Neutrophil (primary cell): ENCODE measurements around the gene DAB2.

Source experiments
- H3K27ac ChIP-seq: fragments of 200-600 bp; sonication (generic); 2 replicates; pipeline ENCODE4 v1.5.1; 2016; ENCODE audit warnings: mild to moderate bottlenecking, moderate library complexity
- H3K27me3 ChIP-seq: fragments of 200-600 bp; sonication (generic); 2 replicates; pipeline ENCODE4 v1.6.0; 2016; ENCODE audit warnings: mild to moderate bottlenecking
- H3K36me3 ChIP-seq: fragments of 200-600 bp; sonication (generic); 2 replicates; pipeline ENCODE4 v1.5.1; 2017
- H3K4me1 ChIP-seq, 2 experiments: fragments of 200-600 bp in 1 of 2; sonication (generic) in 1 of 2; 1 replicate in 1 of 2; 2 replicates in 1 of 2; pipeline versions ENCODE4 v1.5.1 to v1.6.1; 2013 to 2016; ENCODE audit warnings: low read depth in 1 of 2, low read length in 1 of 2, mild to moderate bottlenecking in 1 of 2, moderate library complexity in 1 of 2; ENCODE audit not compliant: control insufficient read depth in 1 of 2, insufficient read depth in 1 of 2
- H3K4me3 ChIP-seq, 2 experiments: fragments of 200-600 bp in 1 of 2; sonication (generic) in 1 of 2; 1 replicate in 1 of 2; 2 replicates in 1 of 2; pipeline ENCODE4 v1.5.1; 2013 to 2016; ENCODE audit warnings: low read depth in 1 of 2, low read length in 1 of 2, mild to moderate bottlenecking in 1 of 2, moderate library complexity in 1 of 2
- H3K9me3 ChIP-seq: fragments of 200-600 bp; sonication (generic); 2 replicates; pipeline ENCODE4 v1.5.1; 2016
- TF ChIP-seq, protein P1 (sequence below): fragments of 200-600 bp; sonication (generic); IDR thresholded peaks from 2 replicates; pipeline ENCODE4 v1.5.1; 2016; ENCODE audit warnings: antibody characterized with exemption

The DAB2 gene

DNA sequence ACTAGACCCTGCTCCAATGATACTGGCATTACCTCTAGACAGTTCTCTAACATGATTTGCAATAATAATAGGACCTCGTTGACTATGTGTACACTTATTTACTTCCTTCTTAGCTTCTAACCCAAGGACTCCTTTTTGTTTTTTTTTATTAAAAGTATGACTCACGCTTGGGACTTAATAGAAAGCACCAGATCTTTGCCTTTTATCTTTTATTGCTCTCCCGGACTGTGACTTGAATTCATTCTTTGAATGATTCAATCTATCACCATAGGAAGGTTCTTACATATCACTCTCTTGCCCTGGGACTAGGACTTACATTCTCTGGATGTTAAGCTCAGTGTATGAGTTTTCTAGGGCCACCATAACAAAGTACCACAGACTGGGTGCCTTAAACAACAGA lies 69.5 kb downstream of the DAB2 start:
- TF ChIP-seq, protein P1, sequence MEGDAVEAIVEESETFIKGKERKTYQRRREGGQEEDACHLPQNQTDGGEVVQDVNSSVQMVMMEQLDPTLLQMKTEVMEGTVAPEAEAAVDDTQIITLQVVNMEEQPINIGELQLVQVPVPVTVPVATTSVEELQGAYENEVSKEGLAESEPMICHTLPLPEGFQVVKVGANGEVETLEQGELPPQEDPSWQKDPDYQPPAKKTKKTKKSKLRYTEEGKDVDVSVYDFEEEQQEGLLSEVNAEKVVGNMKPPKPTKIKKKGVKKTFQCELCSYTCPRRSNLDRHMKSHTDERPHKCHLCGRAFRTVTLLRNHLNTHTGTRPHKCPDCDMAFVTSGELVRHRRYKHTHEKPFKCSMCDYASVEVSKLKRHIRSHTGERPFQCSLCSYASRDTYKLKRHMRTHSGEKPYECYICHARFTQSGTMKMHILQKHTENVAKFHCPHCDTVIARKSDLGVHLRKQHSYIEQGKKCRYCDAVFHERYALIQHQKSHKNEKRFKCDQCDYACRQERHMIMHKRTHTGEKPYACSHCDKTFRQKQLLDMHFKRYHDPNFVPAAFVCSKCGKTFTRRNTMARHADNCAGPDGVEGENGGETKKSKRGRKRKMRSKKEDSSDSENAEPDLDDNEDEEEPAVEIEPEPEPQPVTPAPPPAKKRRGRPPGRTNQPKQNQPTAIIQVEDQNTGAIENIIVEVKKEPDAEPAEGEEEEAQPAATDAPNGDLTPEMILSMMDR, result no peak
- Histone ChIP-seq H3K9me3 (no peaks in the 10 kb centered on the region), H3K36me3 (no peaks in the 10 kb centered on the region), H3K4me1 (no peaks in the 10 kb centered on the region), H3K27me3 (no peaks in the 10 kb centered on the region), H3K4me3 (no peak overlapping the region), H3K27ac (no peak overlapping the region)

DNA sequence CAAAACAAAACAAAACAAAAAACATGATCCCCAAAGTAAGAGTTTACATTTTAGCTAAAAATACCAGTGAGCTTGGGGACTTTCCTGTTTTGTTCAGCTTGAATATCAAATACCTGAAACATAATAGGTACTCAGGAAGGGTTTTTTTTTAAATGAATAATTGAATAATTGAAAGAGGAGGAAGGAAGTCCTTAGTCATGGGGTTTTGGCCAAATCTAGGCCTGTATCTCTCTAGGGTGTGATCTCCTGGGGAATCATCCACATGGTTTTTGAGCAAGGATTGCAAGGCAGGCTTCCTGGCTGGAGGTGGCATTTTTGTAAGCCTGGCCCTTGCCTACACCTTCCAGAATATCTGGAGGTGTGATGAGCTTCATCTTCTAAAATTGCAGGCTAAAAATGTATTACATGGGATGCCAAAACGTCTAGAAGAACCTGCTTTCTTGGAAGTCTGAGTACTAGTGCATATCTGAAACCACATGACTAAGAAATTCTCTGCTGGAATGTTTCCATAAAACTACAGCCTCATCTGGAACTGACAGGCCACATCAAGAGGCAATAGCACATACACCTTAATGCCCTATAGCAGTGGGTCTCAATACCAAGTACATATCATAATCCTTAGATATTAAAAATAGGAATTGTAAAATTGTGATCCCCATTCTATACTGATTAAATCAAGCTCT lies 70.9 kb downstream of the DAB2 start:
- no peaks in the 10 kb centered on the region for H3K36me3 ChIP-seq
- no peaks in the 10 kb centered on the region for H3K4me1 ChIP-seq
- no peak overlapping the region for H3K27ac ChIP-seq
- TF ChIP-seq, protein P1, result no peak
- H3K27me3 ChIP-seq, result no peaks in the 10 kb centered on the region
- H3K4me3 ChIP-seq, result no peak overlapping the region
- H3K9me3 ChIP-seq, result no peaks in the 10 kb centered on the region

DNA sequence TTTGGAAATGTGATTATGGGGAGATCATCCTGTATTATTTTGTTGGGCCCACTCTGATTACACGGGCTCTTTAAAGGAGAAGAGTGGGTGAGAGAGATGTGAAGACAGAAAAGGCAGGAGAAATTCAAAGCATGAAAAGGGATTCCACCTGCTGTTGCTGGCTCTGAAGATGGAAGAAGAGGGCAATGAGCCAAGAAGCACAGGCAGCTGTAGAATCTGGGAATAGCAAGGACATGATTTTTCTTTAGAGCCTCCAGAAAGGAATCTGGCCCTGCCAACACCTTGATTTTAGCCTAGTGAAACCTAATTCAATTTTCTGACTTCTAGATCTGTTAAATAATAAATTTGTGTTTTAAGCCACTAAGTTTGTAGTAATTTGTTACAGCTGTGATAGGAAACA lies 71.8 kb downstream of the DAB2 start:
- TF ChIP-seq, protein P1, result no peak
- Histone ChIP-seq H3K4me3 (no peak overlapping the region), H3K27me3 (no peaks in the 10 kb centered on the region), H3K27ac (no peak overlapping the region), H3K36me3 (no peaks in the 10 kb centered on the region), H3K9me3 (no peaks in the 10 kb centered on the region), H3K4me1 (no peaks in the 10 kb centered on the region)

DNA sequence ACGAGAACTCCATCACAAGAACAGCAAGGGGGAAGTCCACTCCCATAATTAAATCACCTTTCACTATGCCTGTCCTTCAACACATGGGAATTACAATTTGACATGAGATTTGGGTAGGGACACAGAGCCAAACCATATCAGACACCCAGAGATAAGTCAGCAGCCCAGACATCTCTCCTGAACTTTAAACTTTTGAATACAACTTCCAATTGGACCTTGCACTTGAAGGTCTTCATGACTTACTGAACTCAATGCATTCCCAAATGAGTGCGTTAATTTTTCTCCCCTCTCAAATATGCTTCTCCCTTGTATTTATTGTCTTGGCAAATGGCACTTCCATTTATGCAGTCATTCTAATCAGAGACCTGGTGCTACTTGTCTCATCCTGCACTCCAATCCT lies 72.6 kb downstream of the DAB2 start:
- no peaks in the 10 kb centered on the region for H3K9me3 ChIP-seq
- H3K27me3 ChIP-seq, result no peaks in the 10 kb centered on the region
- TF ChIP-seq, protein P1, result no peak
- H3K27ac ChIP-seq, result no peak overlapping the region
- H3K36me3 ChIP-seq, result no peaks in the 10 kb centered on the region
- no peaks in the 10 kb centered on the region for H3K4me1 ChIP-seq
- no peak overlapping the region for H3K4me3 ChIP-seq

DNA sequence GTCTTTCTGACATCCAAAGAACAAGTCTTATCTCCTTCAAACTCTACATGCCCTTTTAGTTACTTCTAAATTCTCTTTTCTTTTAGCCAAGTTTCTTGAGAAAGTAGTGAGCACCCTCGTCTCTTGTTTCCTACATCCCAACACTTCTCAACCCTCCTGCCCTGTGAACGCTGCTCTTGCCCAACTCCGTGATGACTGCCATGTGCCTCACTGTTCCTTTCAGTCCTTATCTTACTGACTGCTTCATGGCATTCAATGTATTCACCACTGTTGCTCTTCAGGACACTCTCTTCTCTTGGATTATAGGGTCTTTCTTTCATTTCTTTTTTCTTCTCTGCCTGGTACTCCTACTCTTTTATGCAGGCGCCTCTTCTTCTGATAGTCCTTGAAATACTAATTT lies 75.3 kb downstream of the DAB2 start:
- H3K27me3 ChIP-seq, result no peaks in the 10 kb centered on the region
- no peaks in the 10 kb centered on the region for H3K36me3 ChIP-seq
- H3K27ac ChIP-seq, result no peak overlapping the region
- no peaks in the 10 kb centered on the region for H3K4me1 ChIP-seq
- TF ChIP-seq, protein P1, result no peak
- no peaks in the 10 kb centered on the region for H3K9me3 ChIP-seq
- H3K4me3 ChIP-seq, result no peak overlapping the region
